ENCODE measurements around the gene DAGLA. TPM values are rescaled to one million over a fixed set of nuclear protein-coding genes. Genes with fewer than 3 reads are reported as not detected.

Gene DAGLA
- total RNA-seq, 1 experiment from 2014 or later = 4.5 TPM

DNA sequence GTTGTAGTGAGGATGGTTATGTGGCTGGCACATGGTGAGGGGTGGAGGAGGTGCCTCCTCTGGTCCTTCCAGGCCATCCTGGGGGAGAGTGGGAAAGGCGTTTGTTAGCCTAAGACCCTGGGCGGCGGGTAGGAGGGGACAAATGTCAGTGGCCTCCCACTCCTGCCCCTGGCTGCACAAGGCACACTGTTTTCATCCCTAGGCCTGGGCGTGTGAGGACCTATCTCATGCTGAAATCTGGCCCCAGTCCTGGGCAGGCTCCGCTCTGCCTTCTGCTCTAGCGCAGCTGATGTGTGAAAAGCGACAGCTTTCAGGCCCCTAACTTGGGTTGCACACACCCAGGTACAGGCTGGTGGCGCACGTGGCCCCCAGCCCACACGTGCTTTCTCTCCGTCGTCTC is 32.1 kb downstream of the DAGLA start:
- H3K14ac ChIP-seq (ENCODE audit: insufficient read depth, low read length) = no peak overlapping the region
- no peak overlapping the region for H2BK12ac ChIP-seq (ENCODE audit: insufficient read length, low read depth, low read length)

More for the DNA sequence above, 32.1 kb downstream of the DAGLA start:
- Histone ChIP-seq H3T11ph (ENCODE audit: low read length) (no peak overlapping the region), H4K91ac (ENCODE audit: insufficient read length, low read depth, low read length) (no peak overlapping the region), H3K9ac (ENCODE audit: extremely low read depth, insufficient read length, low read length) (no peak overlapping the region), H3K4me2 (ENCODE audit: insufficient read depth, insufficient read length, low read length) (no peak overlapping the region), H3K79me2 (ENCODE audit: insufficient read depth, low read length) (no peaks in the 10 kb centered on the region), H3K4ac (ENCODE audit: low read depth, low read length) (no peak overlapping the region), H4K5ac (ENCODE audit: insufficient read length, low read depth, low read length) (no peak overlapping the region), H4K20me1 (ENCODE audit: control insufficient read depth, insufficient read depth, insufficient read length) (no peaks in the 10 kb centered on the region), H3K79me1 (ENCODE audit: insufficient read depth, low read depth, low read length, poor library complexity, severe bottlenecking) (no peaks in the 10 kb centered on the region), H3K23ac (ENCODE audit: insufficient read length, low read depth, low read length) (no peak overlapping the region), H3K23me2 (ENCODE audit: insufficient read length, low read depth, low read length, poor library complexity, severe bottlenecking) (no peaks in the 10 kb centered on the region), H2AFZ (ENCODE audit: low read length) (no peak overlapping the region), H3K27ac (ENCODE audit: insufficient read length, low read depth, low read length) (no peak overlapping the region), H2AK5ac (ENCODE audit: insufficient read length, low read length) (no peak overlapping the region), H3K18ac (ENCODE audit: insufficient read length, low read depth, low read length) (no peak overlapping the region), H2BK120ac (ENCODE audit: low read depth, low read length, poor library complexity, severe bottlenecking) (no peak overlapping the region), H4K8ac (replicated peaks; ENCODE audit: insufficient read length, low read depth, low read length) (no peak overlapping the region), H2BK5ac (ENCODE audit: insufficient read length, low read length) (no peak overlapping the region), H3K56ac (ENCODE audit: insufficient read length, low read depth, low read length) (no peak overlapping the region), H2BK20ac (ENCODE audit: low read depth, low read length, poor library complexity, severe bottlenecking) (no peak overlapping the region), H3K4me1 (ENCODE audit: insufficient read depth, low read length) (peaks cover 5% of the 10 kb centered on the region; the same call in 1 of the 2 replicates), H3K27me3 (ENCODE audit: insufficient read depth, low read length) (no peaks in the 10 kb centered on the region), H3K9me3 (ENCODE audit: control insufficient read depth, low read depth, low read length) (no peaks in the 10 kb centered on the region), H2BK15ac (ENCODE audit: low read depth, low read length) (no peak overlapping the region)
- no peak for TF ChIP-seq CTCF (conservative IDR thresholded peaks at IDR 0.05)
- no peak overlapping the region; a peak in 1 of 7 replicates for H3K27ac Mint-ChIP-seq
- no peak for DNase-seq
- WGBS (ENCODE audit: extremely low coverage, insufficient read length, low lambda C conversion rate) = no CpG with 5 or more reads among the region's 12 CpGs
- H3K4me1 Mint-ChIP-seq = peaks cover 40 to 51% of the 10 kb centered on the region in 2 experiments
- no peaks in the 10 kb centered on the region for H3K9me3 Mint-ChIP-seq
- no peaks in the 10 kb centered on the region for H3K36me3 Mint-ChIP-seq (ENCODE audit: insufficient read depth in 1 of 3, low read depth in 3 of 3)
- H3K27me3 Mint-ChIP-seq (ENCODE audit: low read depth) = no peaks in the 10 kb centered on the region
- no peak overlapping the region for H3K4me3 Mint-ChIP-seq

Measured in H9 (cell line).